Measurements from ENCODE around the gene STK39. TPM values are rescaled to one million over a fixed set of nuclear protein-coding genes. Genes with fewer than 3 reads are reported as not detected.

The STK39 gene
- total RNA-seq, 1 experiment from 2014 or later: 56.9 TPM

- DNase-seq: no peak
- no peaks in the 10 kb centered on the region for H3K27me3 ChIP-seq (ENCODE audit: low read length)
- H3K4me1 ChIP-seq (ENCODE audit: low read length): peaks cover 34% of the 10 kb centered on the region
- peaks cover 97% of the 10 kb centered on the region for H3K79me2 ChIP-seq (ENCODE audit: low read length)
- H3K4me2 ChIP-seq (ENCODE audit: low read depth, low read length, poor library complexity, severe bottlenecking): no peak overlapping the region
- H3K36me3 ChIP-seq (ENCODE audit: insufficient read depth, low read length): peaks cover 8% of the 10 kb centered on the region; the same call in 1 of the 2 replicates
- no peaks in the 10 kb centered on the region for H4K20me1 ChIP-seq (ENCODE audit: insufficient read depth, low read depth, low read length)
- H3K27ac ChIP-seq (ENCODE audit: low read length): no peak overlapping the region
- H3K9me3 ChIP-seq (ENCODE audit: low read length): no peaks in the 10 kb centered on the region
- no peak overlapping the region for H2AFZ ChIP-seq (ENCODE audit: low read length)
- no peak overlapping the region for H3K9ac ChIP-seq (ENCODE audit: low read length)
- H3K4me3 ChIP-seq (ENCODE audit: low read length): no peak overlapping the region
- no peaks in the 10 kb centered on the region for H3K9me2 ChIP-seq (replicated peaks; ENCODE audit: insufficient read depth, low read length)
Observed at GRCh38 chr2:168171059-168171762, 76.2 kb downstream of the STK39 start.

GRCh38 chr2:168169097-168169745 is 78.2 kb downstream of the STK39 start:
- DNase-seq: peak; percentile 61
- Histone ChIP-seq H3K4me1 (ENCODE audit: low read length) (peaks cover 19% of the 10 kb centered on the region), H2AFZ (ENCODE audit: low read length) (no peak overlapping the region), H3K9ac (ENCODE audit: low read length) (no peak overlapping the region), H3K4me2 (ENCODE audit: low read depth, low read length, poor library complexity, severe bottlenecking) (no peak overlapping the region), H3K36me3 (ENCODE audit: insufficient read depth, low read length) (peaks cover 8% of the 10 kb centered on the region; the same call in 1 of the 2 replicates), H4K20me1 (ENCODE audit: insufficient read depth, low read depth, low read length) (no peaks in the 10 kb centered on the region), H3K79me2 (ENCODE audit: low read length) (peaks cover 92% of the 10 kb centered on the region), H3K27me3 (ENCODE audit: low read length) (no peaks in the 10 kb centered on the region), H3K27ac (ENCODE audit: low read length) (no peak overlapping the region), H3K9me3 (ENCODE audit: low read length) (no peaks in the 10 kb centered on the region), H3K9me2 (replicated peaks; ENCODE audit: insufficient read depth, low read length) (no peaks in the 10 kb centered on the region), H3K4me3 (ENCODE audit: low read length) (no peak overlapping the region)

- Histone ChIP-seq H2AFZ (ENCODE audit: low read length) (no peak overlapping the region), H4K20me1 (ENCODE audit: insufficient read depth, low read depth, low read length) (no peaks in the 10 kb centered on the region), H3K79me2 (ENCODE audit: low read length) (peaks cover 78% of the 10 kb centered on the region), H3K4me1 (ENCODE audit: low read length) (peaks cover 19% of the 10 kb centered on the region), H3K27ac (ENCODE audit: low read length) (no peak overlapping the region), H3K4me3 (ENCODE audit: low read length) (no peak overlapping the region), H3K9me2 (replicated peaks; ENCODE audit: insufficient read depth, low read length) (no peaks in the 10 kb centered on the region), H3K9ac (ENCODE audit: low read length) (no peak overlapping the region), H3K4me2 (ENCODE audit: low read depth, low read length, poor library complexity, severe bottlenecking) (no peak overlapping the region), H3K9me3 (ENCODE audit: low read length) (no peaks in the 10 kb centered on the region), H3K27me3 (ENCODE audit: low read length) (no peaks in the 10 kb centered on the region), H3K36me3 (ENCODE audit: insufficient read depth, low read length) (peaks cover 18% of the 10 kb centered on the region; the same call in 1 of the 2 replicates)
- no peak for DNase-seq
Observed at GRCh38 chr2:168167511-168168263, 79.7 kb downstream of the STK39 start.

GRCh38 chr2:168166902-168167510 is 80.4 kb downstream of the STK39 start:
- no peak for DNase-seq
- no peak overlapping the region for H3K9ac ChIP-seq (ENCODE audit: low read length)
- H3K9me2 ChIP-seq (replicated peaks; ENCODE audit: insufficient read depth, low read length): no peaks in the 10 kb centered on the region
- H3K27ac ChIP-seq (ENCODE audit: low read length): no peak overlapping the region
- no peak overlapping the region for H3K4me3 ChIP-seq (ENCODE audit: low read length)
- H3K4me1 ChIP-seq (ENCODE audit: low read length): peaks cover 19% of the 10 kb centered on the region
- peaks cover 72% of the 10 kb centered on the region for H3K79me2 ChIP-seq (ENCODE audit: low read length)
- no peak overlapping the region for H3K4me2 ChIP-seq (ENCODE audit: low read depth, low read length, poor library complexity, severe bottlenecking)
- no peaks in the 10 kb centered on the region for H3K27me3 ChIP-seq (ENCODE audit: low read length)
- H3K9me3 ChIP-seq (ENCODE audit: low read length): no peaks in the 10 kb centered on the region
- no peaks in the 10 kb centered on the region for H4K20me1 ChIP-seq (ENCODE audit: insufficient read depth, low read depth, low read length)
- H2AFZ ChIP-seq (ENCODE audit: low read length): no peak overlapping the region
- H3K36me3 ChIP-seq (ENCODE audit: insufficient read depth, low read length): peaks cover 18% of the 10 kb centered on the region; the same call in 1 of the 2 replicates

GRCh38 chr2:168165985-168166901 is 81.2 kb downstream of the STK39 start:
- Histone ChIP-seq H3K4me2 (ENCODE audit: low read depth, low read length, poor library complexity, severe bottlenecking) (no peak overlapping the region), H3K27ac (ENCODE audit: low read length) (no peak overlapping the region), H3K36me3 (ENCODE audit: insufficient read depth, low read length) (peaks cover 18% of the 10 kb centered on the region; the same call in 1 of the 2 replicates), H3K27me3 (ENCODE audit: low read length) (no peaks in the 10 kb centered on the region), H3K9me3 (ENCODE audit: low read length) (no peaks in the 10 kb centered on the region), H3K79me2 (ENCODE audit: low read length) (peaks cover 64% of the 10 kb centered on the region), H3K9ac (ENCODE audit: low read length) (no peak overlapping the region), H3K4me3 (ENCODE audit: low read length) (no peak overlapping the region), H3K4me1 (ENCODE audit: low read length) (peaks cover 19% of the 10 kb centered on the region), H2AFZ (ENCODE audit: low read length) (no peak overlapping the region), H3K9me2 (replicated peaks; ENCODE audit: insufficient read depth, low read length) (no peaks in the 10 kb centered on the region), H4K20me1 (ENCODE audit: insufficient read depth, low read depth, low read length) (no peaks in the 10 kb centered on the region)
- DNase-seq: no peak

GRCh38 chr2:168165397-168165796 is 82.0 kb downstream of the STK39 start:
- Histone ChIP-seq H3K9ac (ENCODE audit: low read length) (no peak overlapping the region), H3K9me3 (ENCODE audit: low read length) (no peaks in the 10 kb centered on the region), H3K9me2 (replicated peaks; ENCODE audit: insufficient read depth, low read length) (no peaks in the 10 kb centered on the region), H3K79me2 (ENCODE audit: low read length) (peaks cover 55% of the 10 kb centered on the region), H2AFZ (ENCODE audit: low read length) (no peak overlapping the region), H3K36me3 (ENCODE audit: insufficient read depth, low read length) (peaks cover 24% of the 10 kb centered on the region; the same call in 1 of the 2 replicates), H3K27ac (ENCODE audit: low read length) (no peak overlapping the region), H3K27me3 (ENCODE audit: low read length) (no peaks in the 10 kb centered on the region), H3K4me3 (ENCODE audit: low read length) (no peak overlapping the region), H4K20me1 (ENCODE audit: insufficient read depth, low read depth, low read length) (no peaks in the 10 kb centered on the region), H3K4me2 (ENCODE audit: low read depth, low read length, poor library complexity, severe bottlenecking) (no peak overlapping the region), H3K4me1 (ENCODE audit: low read length) (peaks cover 19% of the 10 kb centered on the region)
- no peak for DNase-seq

GRCh38 chr2:168160897-168161296 is 86.5 kb downstream of the STK39 start:
- no peak overlapping the region for H3K4me2 ChIP-seq (ENCODE audit: low read depth, low read length, poor library complexity, severe bottlenecking)
- DNase-seq: peak; percentile 64

More at GRCh38 chr2:168160897-168161296, 86.5 kb downstream of the STK39 start:
- no peaks in the 10 kb centered on the region for H3K9me3 ChIP-seq (ENCODE audit: low read length)
- peaks cover 22% of the 10 kb centered on the region; the same call in 1 of the 2 replicates for H3K36me3 ChIP-seq (ENCODE audit: insufficient read depth, low read length)
- no peaks in the 10 kb centered on the region for H3K9me2 ChIP-seq (replicated peaks; ENCODE audit: insufficient read depth, low read length)
- H3K79me2 ChIP-seq (ENCODE audit: low read length): peaks cover 11% of the 10 kb centered on the region
- H3K4me3 ChIP-seq (ENCODE audit: low read length): no peak overlapping the region
- no peak overlapping the region for H3K9ac ChIP-seq (ENCODE audit: low read length)
- H3K4me1 ChIP-seq (ENCODE audit: low read length): 0 out of 2 replicates have a peak, but pooled peaks cover 1% of the 10 kb centered on the region
- no peaks in the 10 kb centered on the region for H3K27me3 ChIP-seq (ENCODE audit: low read length)
- H4K20me1 ChIP-seq (ENCODE audit: insufficient read depth, low read depth, low read length): no peaks in the 10 kb centered on the region
- no peak overlapping the region for H2AFZ ChIP-seq (ENCODE audit: low read length)
- H3K27ac ChIP-seq (ENCODE audit: low read length): no peak overlapping the region

Measured in Karpas-422 (cell line).